GM19023 (cell line): Measurements from ENCODE around the gene SHC1.

Experiments used
- ATAC-seq: cut with Tn5 transposase; IDR thresholded peaks from one replicate; pipeline ENCODE4 v1.9.1; 2021; ENCODE audit warnings: mild to moderate bottlenecking, moderate library complexity; ENCODE audit not compliant: unreplicated experiment

Gene SHC1

DNA sequence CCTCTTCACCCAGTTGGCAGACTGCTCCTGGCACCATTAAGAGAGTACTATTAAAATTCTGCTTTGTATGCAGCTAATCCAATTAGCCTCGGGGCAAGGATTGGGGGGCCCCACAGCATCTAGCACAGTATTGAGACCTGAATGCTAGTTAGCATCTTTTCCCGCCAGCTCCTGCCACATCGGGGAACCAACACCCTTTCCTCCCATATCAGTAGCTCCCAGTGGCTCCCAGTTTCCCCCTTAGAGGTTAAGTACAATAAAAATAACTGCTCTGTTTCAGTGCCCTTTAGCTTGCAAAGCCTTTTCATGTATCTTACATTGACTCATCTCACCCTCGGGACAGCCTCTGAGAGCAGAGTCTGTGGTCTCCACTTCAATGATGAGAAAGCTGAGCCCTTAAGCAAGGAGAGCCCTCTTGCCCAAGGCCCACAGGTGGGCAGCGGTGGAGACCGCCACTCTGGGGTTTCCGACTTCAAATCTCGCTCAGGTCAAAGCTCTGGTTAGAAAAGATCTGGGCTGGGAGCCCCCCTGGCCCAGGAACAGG lies 29.8 kb downstream of the SHC1 start:
- no peak for ATAC-seq

DNA sequence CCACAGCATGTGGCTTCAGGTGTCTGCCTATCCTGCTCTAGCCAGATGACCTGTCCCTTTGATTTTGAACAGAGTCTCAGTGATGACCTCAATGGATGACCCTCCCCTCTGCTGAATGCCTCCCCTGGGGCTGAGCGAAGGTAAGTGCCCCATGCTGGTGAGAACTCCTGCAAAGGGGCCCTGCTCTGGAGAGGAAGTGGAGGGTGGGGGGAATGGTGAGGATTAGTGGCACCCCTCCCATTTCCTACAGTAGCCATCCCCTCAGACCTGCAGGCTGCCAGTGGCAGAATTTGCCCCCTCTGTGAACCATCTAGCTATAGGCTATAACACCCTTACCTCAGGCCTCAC lies 30.4 kb downstream of the SHC1 start:
- no peak for ATAC-seq

DNA sequence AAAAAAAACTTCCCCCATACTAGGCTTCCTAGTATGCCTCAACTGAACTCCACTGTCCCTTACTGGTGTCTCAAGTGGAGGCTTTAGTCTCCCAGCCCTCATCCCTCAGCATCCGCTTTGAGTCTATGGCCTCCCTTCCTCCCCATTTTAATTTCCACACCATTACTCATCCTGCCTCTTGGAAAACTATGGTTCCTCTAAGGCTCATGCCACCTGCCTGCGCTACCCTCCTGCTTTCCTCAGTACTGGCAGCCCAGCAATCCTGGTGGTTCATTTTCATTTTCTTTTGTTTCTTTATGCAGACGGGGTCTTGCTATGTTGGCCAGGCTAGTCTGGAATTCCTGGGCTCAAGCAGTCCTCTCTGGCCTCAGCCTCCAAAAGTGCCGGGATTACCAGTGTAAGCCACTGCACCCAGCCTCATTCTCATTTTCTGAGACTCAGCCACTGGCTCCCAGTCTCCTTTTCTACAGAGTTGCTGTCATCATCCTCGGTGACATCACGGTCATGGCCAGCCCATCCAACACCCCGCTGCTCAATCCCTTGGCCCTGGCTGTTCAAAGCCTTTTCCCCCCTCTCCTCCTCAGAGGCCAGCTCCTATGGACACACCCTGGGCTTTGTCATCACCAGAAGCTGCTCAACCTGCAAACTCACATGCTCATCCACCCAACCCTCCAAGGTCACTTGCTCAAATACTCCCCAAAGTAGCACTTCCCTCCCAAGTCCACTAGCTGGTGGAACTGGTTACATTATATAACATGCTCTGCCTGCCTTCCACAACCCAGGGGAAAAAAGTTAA lies 31.7 kb downstream of the SHC1 start:
- ATAC-seq, result no peak

GRCh38 chr1:154937988-154938386 lies 32.6 kb downstream of the SHC1 start:
- ATAC-seq, result no peak

DNA sequence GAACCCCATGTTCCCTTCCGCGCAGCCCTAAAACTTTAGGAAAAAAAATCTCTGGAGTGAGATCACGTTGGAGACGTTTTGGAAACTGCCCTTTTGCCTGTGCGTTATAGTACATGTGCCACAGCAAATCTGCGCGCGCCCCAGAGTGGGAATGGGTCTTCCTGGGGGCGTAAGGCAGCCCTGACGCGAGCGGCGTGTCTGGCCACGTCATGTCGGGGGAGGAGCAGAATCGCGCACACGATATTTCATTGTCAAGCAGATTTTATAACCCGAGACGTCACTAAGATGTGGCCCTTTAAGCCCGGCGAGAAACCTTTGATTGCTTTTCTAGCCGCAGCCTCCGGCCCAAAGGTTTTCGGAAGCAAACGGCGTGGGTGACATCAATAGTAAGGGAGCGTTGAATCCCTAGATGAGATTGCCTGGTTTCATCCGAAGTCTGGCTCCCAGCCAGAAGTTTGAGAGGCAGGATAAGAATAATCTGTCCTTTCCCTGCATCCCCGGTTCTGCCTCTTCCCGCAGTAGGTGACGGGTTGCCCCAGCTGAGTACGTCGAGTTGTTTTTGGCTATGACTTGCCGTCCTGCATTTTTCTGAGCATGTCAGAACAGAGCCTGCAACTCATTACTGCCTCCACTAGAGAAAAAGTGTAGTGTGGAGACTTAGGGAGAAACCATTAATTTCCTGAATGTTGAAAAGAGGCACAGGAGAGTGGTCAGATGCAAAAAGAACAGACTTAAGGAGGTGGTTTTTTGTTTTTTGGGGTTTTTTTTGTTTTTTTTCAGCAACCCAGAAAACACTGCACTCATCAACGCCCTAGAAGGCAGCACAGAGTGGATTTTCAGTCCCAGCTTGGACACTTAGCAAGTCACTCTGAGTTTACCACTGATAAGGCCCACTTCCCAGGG lies 33.2 kb downstream of the SHC1 start:
- peak; percentile 59 for ATAC-seq

DNA sequence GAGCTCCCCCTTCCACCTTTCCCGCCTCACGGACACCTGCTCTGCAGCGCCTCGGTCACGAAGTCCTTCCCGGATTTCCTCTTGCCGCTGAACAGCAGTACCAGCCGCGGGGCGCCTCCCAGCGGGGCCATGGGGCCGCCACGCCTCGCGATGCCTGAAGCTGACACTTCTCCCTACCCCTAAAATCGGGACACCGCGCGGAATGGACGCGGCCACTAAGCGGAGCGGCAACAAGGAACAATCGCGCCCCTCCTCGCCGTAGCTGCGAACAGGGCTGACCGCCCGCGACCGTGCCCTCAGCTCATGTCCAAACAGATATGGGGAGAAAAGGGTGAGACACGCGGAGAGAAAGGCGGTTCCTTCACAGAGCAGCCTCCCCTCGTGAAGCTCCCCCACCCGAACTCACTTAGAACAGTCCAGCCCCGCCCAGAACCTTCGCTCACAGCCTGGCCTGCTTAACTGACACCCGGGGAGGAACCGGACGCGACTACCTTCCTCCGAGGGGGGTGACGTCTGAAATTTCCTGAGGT lies 33.9 kb downstream of the SHC1 start, which contains the start of gene PMVK:
PMVK (minus strand) TSS at position 165 of the 530 bp plus-strand sequence; CDS start at position 131, 34 bp downstream.
- peak; percentile 79 for ATAC-seq

GRCh38 chr1:154935749-154936554 lies 34.6 kb downstream of the SHC1 start:
- no peak for ATAC-seq

DNA sequence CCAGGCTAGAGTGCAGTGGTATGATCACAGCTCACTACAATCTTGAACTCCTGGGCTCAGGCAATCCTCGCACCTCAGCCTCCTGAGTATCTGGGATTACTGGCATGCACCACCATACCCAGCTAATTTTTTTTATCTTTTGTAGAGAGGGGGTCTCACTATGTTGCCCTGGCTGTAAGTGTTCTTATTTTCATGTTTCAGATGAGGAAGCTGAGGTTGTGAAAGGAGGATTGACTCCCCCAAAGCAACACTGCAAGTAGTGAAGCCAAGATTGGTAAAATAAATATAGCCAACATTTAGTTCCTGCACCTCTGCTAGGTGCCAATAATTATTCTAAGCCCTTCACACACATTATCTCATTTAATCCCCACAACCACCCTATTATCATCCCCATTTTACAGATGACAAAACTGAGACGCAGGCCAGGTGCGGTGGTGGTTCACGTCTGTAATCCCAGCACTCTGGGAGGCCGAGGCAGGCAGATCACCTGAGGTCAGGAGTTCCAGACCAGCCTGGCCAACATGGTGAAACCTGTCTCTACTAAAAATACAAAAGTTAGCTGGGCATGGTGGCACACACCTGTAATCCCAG lies 36.1 kb downstream of the SHC1 start:
- no peak for ATAC-seq

DNA sequence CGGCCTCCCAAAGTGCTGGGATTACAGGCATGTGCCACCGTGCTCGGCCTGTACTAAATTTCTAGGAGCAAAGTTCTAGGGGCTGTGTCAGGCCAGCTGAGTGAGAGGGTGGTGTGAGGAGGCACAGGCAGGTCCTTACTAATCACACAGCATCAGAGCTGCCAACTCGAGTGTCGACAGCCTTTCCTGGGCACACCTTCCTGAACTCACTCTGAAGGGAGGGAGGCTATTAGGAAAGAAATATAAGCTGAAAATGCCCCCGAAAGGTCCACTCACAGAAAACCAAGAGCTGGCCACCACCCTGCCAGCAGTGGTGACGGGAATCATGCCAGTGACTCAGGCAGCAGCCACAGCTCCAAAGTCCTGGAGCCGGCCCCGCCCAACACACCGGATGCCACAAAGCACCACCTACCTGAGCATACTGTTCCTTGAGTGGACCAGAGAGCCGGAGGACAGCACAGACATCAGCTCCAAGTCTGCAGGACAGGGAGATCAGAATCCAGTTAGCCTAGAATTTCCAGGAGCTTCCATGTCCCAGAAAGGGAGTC lies 38.5 kb downstream of the SHC1 start:
- no peak for ATAC-seq

DNA sequence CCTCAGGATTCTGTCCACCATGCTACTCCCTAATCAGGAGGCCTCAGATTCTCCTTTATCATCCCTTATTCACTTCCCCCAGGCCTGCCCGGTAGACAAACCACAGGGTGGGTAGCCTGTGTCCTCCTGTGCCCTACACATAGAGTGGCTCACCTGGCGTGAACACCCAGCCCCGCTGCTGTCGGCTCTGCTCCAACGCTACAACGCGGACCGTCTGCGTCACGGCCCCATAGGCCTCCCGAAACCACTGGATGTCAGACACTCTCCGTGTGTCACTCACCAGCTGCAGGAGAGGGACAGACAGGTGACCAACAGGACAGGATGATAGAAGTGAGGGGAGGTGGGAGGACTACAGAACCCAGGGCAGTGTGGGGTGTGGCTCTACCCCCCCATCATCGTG lies 44.3 kb downstream of the SHC1 start:
- no peak for ATAC-seq

DNA sequence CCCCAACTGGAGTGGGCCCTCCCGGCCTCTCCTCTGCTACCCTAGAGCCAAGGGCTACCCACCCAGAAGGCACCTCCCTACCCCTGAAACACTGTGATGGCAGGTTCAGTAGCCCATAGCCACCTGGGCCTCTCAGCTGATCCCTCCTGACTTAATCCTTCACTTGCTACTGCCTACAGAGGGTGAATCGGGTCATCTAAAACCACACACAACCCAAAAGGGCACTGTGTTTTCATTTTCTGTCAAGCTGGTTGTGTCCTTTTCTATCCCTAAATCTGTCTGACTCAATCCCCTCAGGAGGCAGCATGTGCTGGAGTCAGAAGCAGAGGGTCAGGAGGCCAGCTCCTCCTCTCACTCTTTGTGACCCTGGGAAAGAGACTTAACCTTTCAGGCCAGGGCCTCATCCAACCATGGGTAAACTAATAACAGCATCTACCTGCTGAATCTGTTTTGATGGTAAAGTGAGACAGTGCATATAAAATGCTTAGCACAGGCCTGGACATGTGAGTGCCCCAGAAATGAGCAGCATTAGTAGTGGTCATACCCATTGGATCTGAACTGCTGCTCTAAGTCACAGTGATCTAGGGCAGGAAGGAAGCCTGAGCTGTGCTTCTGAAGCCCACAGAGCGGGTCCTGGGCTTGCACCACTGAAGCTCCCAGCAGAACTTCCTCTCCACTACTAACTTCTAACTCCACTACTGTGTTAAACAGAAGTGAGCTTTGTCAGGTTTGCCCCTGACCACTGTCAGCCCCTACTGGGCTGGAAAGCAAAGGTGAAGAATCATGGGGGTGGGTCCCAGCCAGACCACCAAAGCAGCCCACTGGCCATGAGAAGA lies 45.0 kb downstream of the SHC1 start:
- no peak for ATAC-seq

DNA sequence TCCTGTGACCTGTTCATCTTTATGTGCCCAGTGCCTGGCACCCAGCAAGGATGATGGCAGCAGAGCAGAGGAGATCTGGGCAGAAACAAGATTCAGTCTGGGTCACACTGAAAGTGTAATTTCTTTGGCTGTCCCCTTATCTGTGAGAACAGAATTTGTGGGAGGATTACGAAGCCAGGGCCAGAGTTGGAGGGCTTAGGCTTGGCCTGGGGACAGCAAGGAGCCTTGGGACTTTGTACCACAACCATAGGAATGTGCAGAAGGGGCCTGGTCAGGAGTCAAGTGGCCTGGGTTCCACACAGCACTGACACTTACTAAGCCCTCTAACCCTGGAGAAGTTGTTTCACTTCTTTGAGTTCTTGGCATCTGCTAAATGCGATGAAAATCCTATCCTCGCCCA lies 46.9 kb downstream of the SHC1 start:
- no peak for ATAC-seq

GRCh38 chr1:154913273-154913672 lies 57.3 kb downstream of the SHC1 start:
- no peak for ATAC-seq

DNA sequence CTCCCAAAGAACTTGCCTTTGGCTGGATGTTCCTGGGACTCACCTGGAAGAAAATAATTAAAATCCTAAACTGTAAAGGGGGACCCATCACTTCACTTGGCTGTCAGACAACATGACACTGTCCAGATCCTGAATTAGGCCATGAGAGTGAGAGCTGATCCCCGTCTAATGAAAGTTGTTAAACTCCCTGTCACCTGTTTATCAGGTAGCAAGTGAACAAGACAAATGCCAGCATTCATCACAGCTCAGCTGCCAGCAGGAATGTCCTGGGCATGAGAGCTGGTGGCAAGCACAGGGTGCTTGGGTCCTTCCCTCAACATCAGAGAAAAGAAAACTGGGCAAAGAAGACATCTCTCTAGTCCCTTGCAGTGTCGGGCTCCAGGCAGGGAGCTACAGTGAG lies 57.8 kb downstream of the SHC1 start:
- no peak for ATAC-seq
